ENCODE data around the gene MYO7A. TPM values are rescaled to one million over a fixed set of nuclear protein-coding genes. Genes with fewer than 3 reads are reported as not detected.

MYO7A gene
- polyA plus RNA-seq, 1 experiment, result not detected

GRCh38 chr11:77149716-77150392 is 21.8 kb downstream of the MYO7A start:
- no peak for DNase-seq (ENCODE audit: low read depth, low spot score)
- POLR2A ChIA-PET, result no interaction called here
- Histone ChIP-seq H3K4me3 (ENCODE audit: low read depth, low read length) (no peak overlapping the region), H3K27me3 (ENCODE audit: control insufficient read depth, insufficient read depth, low read length) (peaks cover 37% of the 10 kb centered on the region), H3K9me3 (ENCODE audit: control insufficient read depth, insufficient read depth, low read length) (no peaks in the 10 kb centered on the region), H3K27ac (ENCODE audit: low read depth, low read length) (no peak overlapping the region)
- CTCF ChIA-PET, result interaction anchor here (1.1 to 2.0 kb wide), 2 partner anchors 23 to 48 kb away, joined by 3 to 9 read pairs; partner anchors contain the start of gene MYO7A
- TF ChIP-seq, protein P1, sequence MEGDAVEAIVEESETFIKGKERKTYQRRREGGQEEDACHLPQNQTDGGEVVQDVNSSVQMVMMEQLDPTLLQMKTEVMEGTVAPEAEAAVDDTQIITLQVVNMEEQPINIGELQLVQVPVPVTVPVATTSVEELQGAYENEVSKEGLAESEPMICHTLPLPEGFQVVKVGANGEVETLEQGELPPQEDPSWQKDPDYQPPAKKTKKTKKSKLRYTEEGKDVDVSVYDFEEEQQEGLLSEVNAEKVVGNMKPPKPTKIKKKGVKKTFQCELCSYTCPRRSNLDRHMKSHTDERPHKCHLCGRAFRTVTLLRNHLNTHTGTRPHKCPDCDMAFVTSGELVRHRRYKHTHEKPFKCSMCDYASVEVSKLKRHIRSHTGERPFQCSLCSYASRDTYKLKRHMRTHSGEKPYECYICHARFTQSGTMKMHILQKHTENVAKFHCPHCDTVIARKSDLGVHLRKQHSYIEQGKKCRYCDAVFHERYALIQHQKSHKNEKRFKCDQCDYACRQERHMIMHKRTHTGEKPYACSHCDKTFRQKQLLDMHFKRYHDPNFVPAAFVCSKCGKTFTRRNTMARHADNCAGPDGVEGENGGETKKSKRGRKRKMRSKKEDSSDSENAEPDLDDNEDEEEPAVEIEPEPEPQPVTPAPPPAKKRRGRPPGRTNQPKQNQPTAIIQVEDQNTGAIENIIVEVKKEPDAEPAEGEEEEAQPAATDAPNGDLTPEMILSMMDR (IDR thresholded peaks at IDR 0.05; ENCODE audit: low read depth, low read length), result no peak

GRCh38 chr11:77150836-77151235 is 22.8 kb downstream of the MYO7A start:
- ChIA-PET POLR2A (no interaction called here), CTCF (no interaction called here)
- Histone ChIP-seq H3K4me3 (ENCODE audit: low read depth, low read length) (no peak overlapping the region), H3K27ac (ENCODE audit: low read depth, low read length) (no peak overlapping the region), H3K9me3 (ENCODE audit: control insufficient read depth, insufficient read depth, low read length) (no peaks in the 10 kb centered on the region), H3K27me3 (ENCODE audit: control insufficient read depth, insufficient read depth, low read length) (peaks cover 41% of the 10 kb centered on the region)
- TF ChIP-seq, protein P1 (IDR thresholded peaks at IDR 0.05; ENCODE audit: low read depth, low read length), result no peak
- DNase-seq (ENCODE audit: low read depth, low spot score), result no peak

GRCh38 chr11:77151804-77152509 is 23.9 kb downstream of the MYO7A start:
- CTCF ChIA-PET, result interaction anchor here (1.0 kb wide), 1 partner anchor 25 kb away, joined by 3 read pairs; no protein-coding TSS in a partner anchor
- H3K4me3 ChIP-seq (ENCODE audit: low read depth, low read length), result no peak overlapping the region
- POLR2A ChIA-PET, result no interaction called here
- TF ChIP-seq, protein P1 (IDR thresholded peaks at IDR 0.05; ENCODE audit: low read depth, low read length), result no peak
- peaks cover 37% of the 10 kb centered on the region for H3K27me3 ChIP-seq (ENCODE audit: control insufficient read depth, insufficient read depth, low read length)
- no peak for DNase-seq (ENCODE audit: low read depth, low spot score)
- no peak overlapping the region for H3K27ac ChIP-seq (ENCODE audit: low read depth, low read length)
- H3K9me3 ChIP-seq (ENCODE audit: control insufficient read depth, insufficient read depth, low read length), result no peaks in the 10 kb centered on the region

DNA sequence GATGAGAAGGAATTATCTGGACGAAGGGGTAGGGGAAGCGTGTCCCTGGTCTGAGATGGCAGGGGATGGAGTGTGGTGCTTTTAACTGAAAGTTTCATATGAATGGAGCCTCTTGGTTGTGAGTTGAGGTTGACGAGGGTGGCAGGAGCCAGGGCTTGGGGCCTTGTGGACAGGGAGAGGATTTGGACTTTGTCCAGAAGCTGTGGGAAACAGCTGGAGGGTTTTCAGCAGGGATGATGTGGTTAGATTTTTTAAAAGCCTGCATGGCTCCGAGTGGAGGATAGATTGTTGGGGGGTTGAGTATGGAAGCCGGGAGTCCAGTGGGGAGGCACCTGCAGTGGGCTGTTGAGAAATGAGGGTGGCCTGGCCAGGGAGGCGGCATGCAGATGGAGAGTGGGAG is 24.8 kb downstream of the MYO7A start:
- no peak for DNase-seq (ENCODE audit: low read depth, low spot score)
- TF ChIP-seq, protein P1 (IDR thresholded peaks at IDR 0.05; ENCODE audit: low read depth, low read length), result no peak
- POLR2A ChIA-PET, result no interaction called here

More for the DNA sequence above, 24.8 kb downstream of the MYO7A start:
- Histone ChIP-seq H3K4me3 (ENCODE audit: low read depth, low read length) (no peak overlapping the region), H3K27ac (ENCODE audit: low read depth, low read length) (no peak overlapping the region), H3K9me3 (ENCODE audit: control insufficient read depth, insufficient read depth, low read length) (no peaks in the 10 kb centered on the region), H3K27me3 (ENCODE audit: control insufficient read depth, insufficient read depth, low read length) (peaks cover 35% of the 10 kb centered on the region)
- CTCF ChIA-PET, result interaction anchor here (1.6 kb wide), 1 partner anchor 26 kb away, joined by 4 read pairs; no protein-coding TSS in a partner anchor

All from AG04450 (cell line).